Stomach smooth muscle (tissue), 2 donors: ENCODE results near the gene AZU1.
"Not testable (repeated sequence)": the region's sequence is repeated elsewhere in the genome, so short reads cannot be mapped to it uniquely, and the experiment has no call there.

Experiments
- H3K27ac ChIP-seq: one replicate; pipeline ENCODE4 v1.7.0; 2013; ENCODE audit warnings: mild to moderate bottlenecking, low read length, inconsistent platforms
- H3K27me3 ChIP-seq, 2 donors: one replicate each; pipeline ENCODE4 v1.7.0; 2013; ENCODE audit warnings: low read length in 2 of 2; ENCODE audit not compliant: insufficient read depth in 2 of 2, control insufficient read depth in 1 of 2
- H3K36me3 ChIP-seq, 2 donors: one replicate each; pipeline ENCODE4 v1.7.0; 2013; ENCODE audit warnings: low read length in 2 of 2; ENCODE audit not compliant: control insufficient read depth in 2 of 2, insufficient read depth in 2 of 2
- H3K4me1 ChIP-seq: one replicate; pipeline ENCODE4 v1.7.0; 2013; ENCODE audit warnings: low read length; ENCODE audit not compliant: control insufficient read depth, insufficient read depth
- H3K4me3 ChIP-seq, 2 donors: one replicate each; pipeline ENCODE4 v1.7.0; 2013; ENCODE audit warnings: low read length in 2 of 2
- H3K9ac ChIP-seq, 2 donors: one replicate each; pipeline ENCODE4 v1.7.0; 2013; ENCODE audit warnings: low read length in 2 of 2, mild to moderate bottlenecking in 1 of 2
- H3K9me3 ChIP-seq, 2 donors: one replicate each; pipeline ENCODE4 v1.7.0; 2013; ENCODE audit warnings: low read length in 2 of 2; ENCODE audit not compliant: control insufficient read depth in 2 of 2
- donor health status: healthy.
- donor health status: Pancreatic carcinoma.

Gene AZU1

DNA sequence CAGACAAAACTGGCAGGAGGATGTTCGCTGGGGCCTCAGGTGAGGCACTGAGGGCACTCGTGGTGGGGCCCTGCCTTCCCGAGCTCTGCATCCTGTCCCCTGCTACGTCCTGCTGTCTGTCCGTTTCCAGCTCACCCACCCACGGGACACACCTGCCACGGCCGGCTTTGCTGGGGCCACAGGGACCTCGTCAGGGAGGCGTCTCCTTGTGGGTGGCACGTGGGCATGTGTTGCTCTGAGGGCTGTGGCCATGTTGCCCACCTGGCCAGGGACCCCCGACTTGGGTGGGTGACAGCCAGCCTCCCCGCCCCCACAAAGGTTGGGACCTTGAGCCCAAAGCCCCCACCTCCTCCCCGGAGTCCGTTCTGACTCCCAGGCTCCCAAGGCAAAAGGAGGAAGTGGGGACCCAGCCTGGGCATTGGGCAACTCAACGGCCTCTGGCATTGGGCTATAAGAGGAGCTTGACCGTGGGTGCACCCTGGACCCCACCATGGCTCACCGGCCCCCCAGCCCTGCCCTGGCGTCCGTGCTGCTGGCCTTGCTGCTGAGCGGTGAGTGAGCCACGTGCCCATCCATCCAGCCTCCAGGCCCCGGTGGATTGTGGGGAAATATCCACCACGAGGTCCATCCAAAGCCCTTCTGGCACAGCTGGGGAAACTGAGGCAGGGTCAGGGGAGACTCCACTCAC lies 13.0 kb downstream of the AZU1 start, which contains the start of gene PRTN3:
PRTN3 (plus strand) TSS at position 481 of the 688 bp plus-strand sequence; CDS start at position 491, 10 bp downstream.
- no peak within 1 kb of the TSS for H3K9ac ChIP-seq
- peaks cover 10% of the 10 kb centered on the region for H3K4me1 ChIP-seq
- peaks cover 21 to 33% of the 10 kb centered on the region in 2 donors for H3K27me3 ChIP-seq
- H3K9me3 ChIP-seq, result no peaks in the 10 kb centered on the region
- no peak within 1 kb of the TSS for H3K27ac ChIP-seq
- no peaks in the 10 kb centered on the region for H3K36me3 ChIP-seq
- no peak within 1 kb of the TSS for H3K4me3 ChIP-seq

DNA sequence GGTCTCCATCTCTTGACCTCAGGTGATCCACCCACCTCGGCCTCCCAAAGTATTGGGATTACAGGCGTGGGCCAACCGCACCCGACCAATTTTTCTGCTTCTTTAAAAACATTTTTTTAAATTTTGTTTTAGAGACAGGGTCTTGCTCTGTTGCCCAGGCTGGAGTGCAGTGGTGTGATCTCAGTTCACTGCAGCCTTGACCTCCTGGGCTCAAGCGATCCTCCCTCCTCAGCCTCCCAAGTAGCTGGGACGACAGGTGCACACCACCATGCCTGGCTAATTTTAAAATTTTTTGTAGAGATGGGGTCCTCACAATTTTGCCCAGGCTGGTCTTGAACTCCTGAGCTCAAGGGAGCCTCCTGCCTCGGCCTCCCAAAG lies 15.2 kb downstream of the AZU1 start:
- Histone ChIP-seq H3K4me1 (peaks cover 13% of the 10 kb centered on the region), H3K27me3 (peaks cover 29 to 34% of the 10 kb centered on the region in 2 donors)
- H3K9ac ChIP-seq, H3K4me3 ChIP-seq, H3K27ac ChIP-seq, H3K9me3 ChIP-seq, H3K36me3 ChIP-seq: not testable (repeated sequence)

- H3K9ac ChIP-seq, result no peak overlapping the region
- peaks cover 29 to 34% of the 10 kb centered on the region in 2 donors for H3K27me3 ChIP-seq
- no peaks in the 10 kb centered on the region for H3K36me3 ChIP-seq
- H3K9me3 ChIP-seq, result no peaks in the 10 kb centered on the region
- H3K4me1 ChIP-seq, result peaks cover 17% of the 10 kb centered on the region
- peak overlapping the region in 1 of 2 donors; percentile 52 for H3K4me3 ChIP-seq
- H3K27ac ChIP-seq, result no peak overlapping the region
These were observed 15.7 kb downstream of the AZU1 start for GRCh38 chr19:843180-843835.

DNA sequence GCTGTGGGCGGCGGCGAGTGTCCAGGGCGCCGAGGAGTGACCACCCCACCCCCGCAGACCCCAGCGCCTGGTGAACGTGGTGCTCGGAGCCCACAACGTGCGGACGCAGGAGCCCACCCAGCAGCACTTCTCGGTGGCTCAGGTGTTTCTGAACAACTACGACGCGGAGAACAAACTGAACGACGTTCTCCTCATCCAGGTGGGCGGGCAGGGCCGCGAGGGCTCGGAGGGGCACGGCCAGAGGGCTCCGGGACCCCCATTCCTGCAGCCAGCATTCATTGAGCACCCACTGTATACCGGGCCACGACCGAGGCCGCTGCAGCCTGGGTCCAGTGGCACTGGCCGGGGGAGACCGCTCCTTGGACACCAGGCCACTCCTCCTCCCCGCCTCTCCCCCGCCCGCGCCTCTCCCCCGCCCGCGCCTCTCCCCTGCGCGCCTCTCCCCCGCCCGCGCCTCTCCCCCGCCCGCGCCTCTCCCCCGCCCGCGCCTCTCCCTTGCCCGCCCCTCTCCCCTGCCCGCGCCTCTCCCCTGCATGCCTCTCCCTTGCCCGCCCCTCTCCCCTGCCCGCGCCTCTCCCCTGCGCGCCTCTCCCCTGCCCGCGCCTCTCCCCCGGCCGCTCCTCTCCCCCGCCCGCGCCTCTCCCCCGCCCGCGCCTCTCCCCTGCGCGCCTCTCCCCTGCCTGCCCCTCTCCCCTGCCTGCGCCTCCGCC lies 16.4 kb downstream of the AZU1 start:
- Histone ChIP-seq H3K9me3 (no peaks in the 10 kb centered on the region), H3K27ac (no peak overlapping the region), H3K36me3 (no peaks in the 10 kb centered on the region), H3K9ac (no peak overlapping the region), H3K4me1 (peaks cover 17% of the 10 kb centered on the region), H3K4me3 (peak overlapping the region in 1 of 2 donors; percentile 52), H3K27me3 (peaks cover 27 to 34% of the 10 kb centered on the region in 2 donors)

DNA sequence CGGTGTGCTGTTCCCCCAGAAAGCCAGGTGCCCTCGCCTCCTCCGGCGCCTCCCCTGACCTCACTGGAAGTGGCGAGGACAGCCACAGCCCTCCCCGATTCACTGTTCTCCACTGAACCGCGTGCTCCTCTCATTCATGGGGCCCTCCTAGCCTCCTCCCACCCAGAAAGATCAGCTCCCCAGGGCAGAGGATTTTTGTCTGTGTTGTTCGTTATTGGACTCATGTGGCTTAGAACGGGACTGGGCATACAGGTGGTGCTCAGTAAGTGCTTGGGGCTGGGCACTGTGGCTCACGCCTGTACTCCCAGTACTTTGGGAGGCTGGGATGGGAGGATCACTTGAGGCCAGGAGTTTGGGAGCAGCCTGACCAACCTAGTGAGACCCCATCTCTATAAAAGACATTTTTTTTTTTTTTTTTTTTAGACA lies 16.9 kb downstream of the AZU1 start:
- peaks cover 27 to 34% of the 10 kb centered on the region in 2 donors for H3K27me3 ChIP-seq
- H3K9ac ChIP-seq, result no peak overlapping the region
- H3K27ac ChIP-seq, result no peak overlapping the region
- peaks cover 17% of the 10 kb centered on the region for H3K4me1 ChIP-seq
- no peaks in the 10 kb centered on the region for H3K36me3 ChIP-seq
- H3K4me3 ChIP-seq, result no peak overlapping the region
- H3K9me3 ChIP-seq, result no peaks in the 10 kb centered on the region

- Histone ChIP-seq H3K36me3 (no peaks in the 10 kb centered on the region), H3K4me1 (peaks cover 25% of the 10 kb centered on the region), H3K27me3 (peaks cover 24 to 28% of the 10 kb centered on the region in 2 donors), H3K9me3 (no peaks in the 10 kb centered on the region), H3K27ac (no peak overlapping the region), H3K4me3 (no peak overlapping the region), H3K9ac (no peak overlapping the region)
These were observed 18.3 kb downstream of the AZU1 start for GRCh38 chr19:845707-846521.

DNA sequence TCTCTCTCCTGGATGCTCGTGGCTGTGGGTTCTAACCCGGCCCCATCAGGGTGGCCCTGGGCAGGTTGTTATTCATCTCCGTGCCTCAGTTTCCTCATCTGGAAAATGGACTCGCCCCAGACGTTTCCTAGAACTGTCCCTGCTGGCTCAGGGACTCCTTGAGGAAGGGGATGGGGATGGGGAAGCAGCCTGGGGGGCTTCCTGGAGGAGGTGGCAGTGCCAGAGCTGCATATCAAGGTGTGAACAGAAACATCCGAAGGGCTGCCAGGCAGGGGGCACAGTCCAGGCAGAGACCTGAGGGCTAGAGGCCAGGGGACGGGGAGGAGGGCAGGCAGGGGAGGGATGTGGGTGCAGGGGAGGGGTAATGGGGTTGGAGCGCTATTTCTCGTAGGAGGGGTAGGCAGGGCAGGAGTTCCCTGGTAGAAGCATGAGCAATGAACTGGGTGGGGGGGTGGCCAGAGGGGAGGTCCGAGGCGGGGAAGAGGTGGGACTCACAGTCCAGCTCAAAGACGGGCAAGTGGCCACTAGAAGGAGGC lies 20.8 kb downstream of the AZU1 start:
- Histone ChIP-seq H3K27me3 (peaks cover 18 to 29% of the 10 kb centered on the region in 2 donors), H3K27ac (no peak overlapping the region), H3K9ac (no peak overlapping the region), H3K4me1 (peaks cover 23% of the 10 kb centered on the region), H3K9me3 (no peaks in the 10 kb centered on the region), H3K4me3 (no peak overlapping the region), H3K36me3 (no peaks in the 10 kb centered on the region)

GRCh38 chr19:849195-849594 lies 21.6 kb downstream of the AZU1 start:
- H3K27me3 ChIP-seq, result peaks cover 20 to 23% of the 10 kb centered on the region in 2 donors
- H3K27ac ChIP-seq, result not testable (repeated sequence)

DNA sequence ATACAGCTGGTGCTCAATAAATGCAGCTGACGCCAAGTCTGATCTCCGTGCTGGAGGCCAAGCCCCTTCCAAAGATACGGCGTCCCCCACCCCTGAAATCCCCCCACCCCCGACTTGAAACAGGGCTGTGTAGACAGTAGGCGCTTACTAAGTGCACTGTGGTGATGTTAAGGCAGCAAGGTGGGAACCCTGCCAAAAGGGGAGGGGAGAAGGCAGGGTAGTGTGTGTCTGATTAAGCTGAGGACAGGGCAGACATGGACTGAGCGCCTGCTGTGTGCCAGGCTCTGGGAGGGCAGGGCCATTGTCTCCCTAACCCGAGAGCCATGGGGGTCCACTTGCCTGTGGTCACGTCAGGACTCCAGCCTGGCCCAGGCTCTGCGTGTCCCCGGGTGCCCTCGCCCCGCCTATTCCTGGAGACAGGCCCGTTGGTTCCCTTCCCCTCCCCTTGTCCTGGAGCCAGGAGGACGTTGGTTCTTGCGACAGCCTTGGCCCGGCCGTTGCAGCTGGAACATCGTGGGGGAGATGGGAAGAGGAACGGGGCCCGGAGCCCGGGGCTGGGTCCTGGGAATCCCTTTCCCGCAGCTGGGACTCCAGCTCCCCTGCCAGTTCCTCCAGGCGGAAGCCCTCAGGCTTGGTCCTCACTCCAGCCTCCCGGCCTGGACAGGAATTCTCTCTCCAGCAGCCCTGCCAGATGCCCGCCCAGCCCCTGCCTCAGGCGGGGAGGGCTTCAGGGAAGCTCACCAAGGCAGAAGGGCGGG lies 22.8 kb downstream of the AZU1 start:
- Histone ChIP-seq H3K9me3 (no peaks in the 10 kb centered on the region), H3K27ac (peak overlapping the region; percentile 67), H3K27me3 (peaks cover 16 to 25% of the 10 kb centered on the region in 2 donors), H3K9ac (peak overlapping the region; percentile 16 to 29), H3K4me1 (peaks cover 18% of the 10 kb centered on the region), H3K36me3 (no peaks in the 10 kb centered on the region), H3K4me3 (peak overlapping the region in 1 of 2 donors; percentile 57)

More at GRCh38 chr19:849195-849594, 21.6 kb downstream of the AZU1 start:
- not testable (repeated sequence) for H3K4me3 ChIP-seq, H3K9ac ChIP-seq, H3K36me3 ChIP-seq, H3K9me3 ChIP-seq
- H3K4me1 ChIP-seq, result peaks cover 18% of the 10 kb centered on the region
